Thyroid gland (tissue), 4 donors: Measurements from ENCODE around the gene FOXK1.

Experiments
- POLR2A ChIP-seq, 2 donors: fragments of 450-650 bp; IDR thresholded peaks; one replicate each; pipeline ENCODE4 v1.6.1; 2017; ENCODE audit warnings: antibody characterized with exemption in 2 of 2, mild to moderate bottlenecking in 2 of 2, moderate library complexity in 1 of 2
- TF ChIP-seq, protein P1 (sequence below), 6 experiments: fragments of 200-600 bp in 3 of 6; fragments of 450-650 bp in 3 of 6; sonication (generic) in 3 of 6; IDR thresholded peaks; one replicate each; pipeline ENCODE4 v1.5.1; 2016 to 2019; ENCODE audit warnings: antibody characterized with exemption in 6 of 6, mild to moderate bottlenecking in 2 of 6, inconsistent platforms in 1 of 6, moderate library complexity in 1 of 6

DNA sequence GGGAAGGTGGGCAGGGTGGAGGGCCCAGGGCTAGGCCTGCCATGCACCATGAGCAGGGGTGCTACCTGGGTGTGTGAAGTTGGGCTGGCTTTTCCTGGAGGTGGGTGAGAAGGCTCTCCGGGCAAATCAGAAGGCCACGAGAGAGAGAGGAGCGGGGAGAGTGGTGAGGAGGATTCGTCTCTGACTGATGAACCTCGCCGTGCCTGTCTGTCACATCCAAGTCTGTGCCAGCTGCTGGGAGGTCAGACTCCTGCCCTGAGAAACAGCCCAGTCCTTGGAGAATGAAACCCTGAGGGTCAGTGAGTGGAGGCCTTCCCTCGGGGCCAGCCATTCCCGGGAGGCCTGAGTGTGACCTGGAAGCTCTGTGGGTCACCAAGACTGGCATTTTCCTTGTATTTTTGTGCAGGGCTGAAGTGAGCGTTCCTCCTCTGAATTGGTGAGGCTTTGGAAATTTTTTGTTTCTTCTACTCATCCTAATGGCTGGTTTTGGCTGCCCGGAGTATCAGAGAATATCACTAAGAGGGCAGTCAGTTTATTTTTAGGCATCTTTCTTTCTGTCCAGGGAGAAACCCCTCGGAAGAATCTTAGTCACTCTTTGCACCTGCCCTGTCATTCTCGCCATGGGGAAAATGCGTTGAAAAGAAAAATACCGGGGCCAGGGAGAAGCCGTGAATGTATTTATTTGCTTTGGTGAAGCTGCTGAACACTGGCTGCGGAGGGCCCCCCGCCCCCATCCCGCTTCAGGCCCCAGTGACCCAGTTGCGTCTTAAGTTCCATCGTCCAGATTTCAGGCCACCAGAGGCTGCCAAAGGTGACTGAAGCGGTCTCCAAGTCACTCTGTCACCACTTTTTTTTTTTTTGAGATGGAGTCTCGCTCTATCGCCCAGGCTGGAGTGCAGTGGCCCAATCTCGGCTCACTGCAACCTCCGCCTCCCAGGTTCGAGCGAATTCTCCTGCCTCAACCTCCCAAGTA, 86.8 kb downstream of the FOXK1 start:
- TF ChIP-seq, protein P1, sequence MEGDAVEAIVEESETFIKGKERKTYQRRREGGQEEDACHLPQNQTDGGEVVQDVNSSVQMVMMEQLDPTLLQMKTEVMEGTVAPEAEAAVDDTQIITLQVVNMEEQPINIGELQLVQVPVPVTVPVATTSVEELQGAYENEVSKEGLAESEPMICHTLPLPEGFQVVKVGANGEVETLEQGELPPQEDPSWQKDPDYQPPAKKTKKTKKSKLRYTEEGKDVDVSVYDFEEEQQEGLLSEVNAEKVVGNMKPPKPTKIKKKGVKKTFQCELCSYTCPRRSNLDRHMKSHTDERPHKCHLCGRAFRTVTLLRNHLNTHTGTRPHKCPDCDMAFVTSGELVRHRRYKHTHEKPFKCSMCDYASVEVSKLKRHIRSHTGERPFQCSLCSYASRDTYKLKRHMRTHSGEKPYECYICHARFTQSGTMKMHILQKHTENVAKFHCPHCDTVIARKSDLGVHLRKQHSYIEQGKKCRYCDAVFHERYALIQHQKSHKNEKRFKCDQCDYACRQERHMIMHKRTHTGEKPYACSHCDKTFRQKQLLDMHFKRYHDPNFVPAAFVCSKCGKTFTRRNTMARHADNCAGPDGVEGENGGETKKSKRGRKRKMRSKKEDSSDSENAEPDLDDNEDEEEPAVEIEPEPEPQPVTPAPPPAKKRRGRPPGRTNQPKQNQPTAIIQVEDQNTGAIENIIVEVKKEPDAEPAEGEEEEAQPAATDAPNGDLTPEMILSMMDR (IDR thresholded peaks at IDR 0.05), result no peak
- no peak for TF ChIP-seq POLR2A (IDR thresholded peaks at IDR 0.05)
